Liver (tissue), 3 donors: ENCODE measurements around the gene NECTIN4.

Experiments used
- ATF3 ChIP-seq: IDR thresholded peaks from 2 replicates; pipeline ENCODE4 v1.6.1; 2016; ENCODE audit warnings: antibody characterized with exemption
- GABPA ChIP-seq, 2 donors: IDR thresholded peaks in 1 of 2; conservative IDR thresholded peaks in 1 of 2; 2 replicates each; pipeline ENCODE4 v1.6.1; 2016; ENCODE audit warnings: antibody characterized with exemption in 2 of 2, mild to moderate bottlenecking in 1 of 2, moderate library complexity in 1 of 2
- JUND ChIP-seq, 2 donors: IDR thresholded peaks; 2 replicates each; pipeline ENCODE4 v1.6.1; 2016; ENCODE audit warnings: antibody characterized with exemption in 2 of 2
- REST ChIP-seq: IDR thresholded peaks from 2 replicates; pipeline ENCODE4 v1.6.1; 2016; ENCODE audit warnings: antibody characterized with exemption, mild to moderate bottlenecking
- YY1 ChIP-seq: IDR thresholded peaks from 2 replicates; pipeline ENCODE4 v1.6.1; 2016; ENCODE audit warnings: antibody characterized with exemption, mild to moderate bottlenecking
- TF ChIP-seq, protein P1 (sequence below): fragments of 150-350 bp; IDR thresholded peaks from 2 replicates; pipeline ENCODE4 v1.5.1; 2017; ENCODE audit warnings: improper control_type of control experiment, low read depth, low read length; ENCODE audit not compliant: missing input control
- TF ChIP-seq, protein P2 (sequence below): IDR thresholded peaks from 2 replicates; pipeline ENCODE4 v1.6.1; 2016; ENCODE audit warnings: antibody characterized with exemption
- donor health status: healthy.
- donor health status: healthy.

- TF ChIP-seq, protein P1, sequence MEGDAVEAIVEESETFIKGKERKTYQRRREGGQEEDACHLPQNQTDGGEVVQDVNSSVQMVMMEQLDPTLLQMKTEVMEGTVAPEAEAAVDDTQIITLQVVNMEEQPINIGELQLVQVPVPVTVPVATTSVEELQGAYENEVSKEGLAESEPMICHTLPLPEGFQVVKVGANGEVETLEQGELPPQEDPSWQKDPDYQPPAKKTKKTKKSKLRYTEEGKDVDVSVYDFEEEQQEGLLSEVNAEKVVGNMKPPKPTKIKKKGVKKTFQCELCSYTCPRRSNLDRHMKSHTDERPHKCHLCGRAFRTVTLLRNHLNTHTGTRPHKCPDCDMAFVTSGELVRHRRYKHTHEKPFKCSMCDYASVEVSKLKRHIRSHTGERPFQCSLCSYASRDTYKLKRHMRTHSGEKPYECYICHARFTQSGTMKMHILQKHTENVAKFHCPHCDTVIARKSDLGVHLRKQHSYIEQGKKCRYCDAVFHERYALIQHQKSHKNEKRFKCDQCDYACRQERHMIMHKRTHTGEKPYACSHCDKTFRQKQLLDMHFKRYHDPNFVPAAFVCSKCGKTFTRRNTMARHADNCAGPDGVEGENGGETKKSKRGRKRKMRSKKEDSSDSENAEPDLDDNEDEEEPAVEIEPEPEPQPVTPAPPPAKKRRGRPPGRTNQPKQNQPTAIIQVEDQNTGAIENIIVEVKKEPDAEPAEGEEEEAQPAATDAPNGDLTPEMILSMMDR, result no peak
- no peak for TF ChIP-seq JUND (IDR thresholded peaks at IDR 0.05)
- no peak for TF ChIP-seq REST
- no peak for TF ChIP-seq YY1
- TF ChIP-seq, protein P2, sequence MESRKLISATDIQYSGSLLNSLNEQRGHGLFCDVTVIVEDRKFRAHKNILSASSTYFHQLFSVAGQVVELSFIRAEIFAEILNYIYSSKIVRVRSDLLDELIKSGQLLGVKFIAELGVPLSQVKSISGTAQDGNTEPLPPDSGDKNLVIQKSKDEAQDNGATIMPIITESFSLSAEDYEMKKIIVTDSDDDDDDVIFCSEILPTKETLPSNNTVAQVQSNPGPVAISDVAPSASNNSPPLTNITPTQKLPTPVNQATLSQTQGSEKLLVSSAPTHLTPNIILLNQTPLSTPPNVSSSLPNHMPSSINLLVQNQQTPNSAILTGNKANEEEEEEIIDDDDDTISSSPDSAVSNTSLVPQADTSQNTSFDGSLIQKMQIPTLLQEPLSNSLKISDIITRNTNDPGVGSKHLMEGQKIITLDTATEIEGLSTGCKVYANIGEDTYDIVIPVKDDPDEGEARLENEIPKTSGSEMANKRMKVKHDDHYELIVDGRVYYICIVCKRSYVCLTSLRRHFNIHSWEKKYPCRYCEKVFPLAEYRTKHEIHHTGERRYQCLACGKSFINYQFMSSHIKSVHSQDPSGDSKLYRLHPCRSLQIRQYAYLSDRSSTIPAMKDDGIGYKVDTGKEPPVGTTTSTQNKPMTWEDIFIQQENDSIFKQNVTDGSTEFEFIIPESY, result no peak
- TF ChIP-seq GABPA (IDR thresholded peaks at IDR 0.05 in 1 of 2, conservative IDR thresholded peaks at IDR 0.05 in 1 of 2), result no peak
- TF ChIP-seq ATF3, result no peak
Measured at GRCh38 chr1:161072751-161073449, 16.5 kb downstream of the NECTIN4 start.
